GM12873 (cell line): ENCODE data around the gene CDC6.

Experiments
- TF ChIP-seq, protein P1 (sequence below): IDR thresholded peaks from 2 replicates; pipeline ENCODE4 v1.5.1; 2012; ENCODE audit warnings: low read depth, mild to moderate bottlenecking, moderate library complexity, low read length, control low read depth; ENCODE audit not compliant: insufficient read depth; ENCODE audit errors: missing control alignments

Gene CDC6

DNA sequence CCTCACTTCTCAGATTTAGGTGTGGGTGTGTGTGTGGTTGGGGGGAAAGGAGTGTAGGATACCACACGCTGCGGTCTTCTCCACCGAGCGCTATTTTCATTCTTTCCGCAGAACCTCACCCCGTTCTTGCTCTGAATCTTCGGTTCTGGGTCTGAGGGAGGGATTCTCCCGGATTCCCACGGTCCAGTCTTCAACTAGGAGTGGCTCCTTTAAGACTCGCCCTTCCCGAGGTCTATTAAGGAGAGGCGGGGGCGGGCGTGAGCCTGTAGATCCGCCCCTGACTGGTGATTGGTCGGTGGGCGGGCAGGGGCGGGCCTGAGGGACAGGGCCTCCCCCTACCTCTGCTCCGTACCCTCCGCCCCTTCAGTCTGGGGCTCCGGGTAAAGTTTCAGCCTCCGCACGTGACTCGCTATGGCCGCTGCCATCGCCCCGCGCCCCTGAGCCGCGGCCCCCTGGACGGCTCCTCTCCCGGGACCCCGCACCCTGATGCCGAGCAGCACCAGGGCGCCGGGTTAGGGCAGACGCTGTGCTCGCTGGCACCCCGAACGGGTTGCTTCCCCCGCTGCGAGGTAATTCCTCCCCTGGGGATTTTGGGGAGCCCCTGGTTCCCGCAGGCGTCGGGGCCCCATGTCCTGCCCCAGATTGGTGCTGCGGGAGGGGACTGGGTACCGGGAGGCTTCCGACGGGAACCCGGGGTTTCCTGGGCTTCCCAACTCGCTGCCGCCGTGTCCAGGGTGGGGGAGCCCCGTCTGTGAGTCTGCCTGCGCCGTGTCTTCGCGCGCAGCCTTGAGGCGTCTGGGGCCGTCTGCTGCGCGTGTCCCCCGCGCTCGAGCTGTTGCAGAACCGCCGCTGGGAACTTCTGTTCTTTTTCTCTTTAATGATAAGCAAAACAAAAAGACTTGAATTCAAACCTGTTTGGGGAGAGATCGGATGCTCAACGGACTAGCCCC lies 30.5 kb downstream of the CDC6 start:
- TF ChIP-seq, protein P1, sequence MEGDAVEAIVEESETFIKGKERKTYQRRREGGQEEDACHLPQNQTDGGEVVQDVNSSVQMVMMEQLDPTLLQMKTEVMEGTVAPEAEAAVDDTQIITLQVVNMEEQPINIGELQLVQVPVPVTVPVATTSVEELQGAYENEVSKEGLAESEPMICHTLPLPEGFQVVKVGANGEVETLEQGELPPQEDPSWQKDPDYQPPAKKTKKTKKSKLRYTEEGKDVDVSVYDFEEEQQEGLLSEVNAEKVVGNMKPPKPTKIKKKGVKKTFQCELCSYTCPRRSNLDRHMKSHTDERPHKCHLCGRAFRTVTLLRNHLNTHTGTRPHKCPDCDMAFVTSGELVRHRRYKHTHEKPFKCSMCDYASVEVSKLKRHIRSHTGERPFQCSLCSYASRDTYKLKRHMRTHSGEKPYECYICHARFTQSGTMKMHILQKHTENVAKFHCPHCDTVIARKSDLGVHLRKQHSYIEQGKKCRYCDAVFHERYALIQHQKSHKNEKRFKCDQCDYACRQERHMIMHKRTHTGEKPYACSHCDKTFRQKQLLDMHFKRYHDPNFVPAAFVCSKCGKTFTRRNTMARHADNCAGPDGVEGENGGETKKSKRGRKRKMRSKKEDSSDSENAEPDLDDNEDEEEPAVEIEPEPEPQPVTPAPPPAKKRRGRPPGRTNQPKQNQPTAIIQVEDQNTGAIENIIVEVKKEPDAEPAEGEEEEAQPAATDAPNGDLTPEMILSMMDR, result no peak

DNA sequence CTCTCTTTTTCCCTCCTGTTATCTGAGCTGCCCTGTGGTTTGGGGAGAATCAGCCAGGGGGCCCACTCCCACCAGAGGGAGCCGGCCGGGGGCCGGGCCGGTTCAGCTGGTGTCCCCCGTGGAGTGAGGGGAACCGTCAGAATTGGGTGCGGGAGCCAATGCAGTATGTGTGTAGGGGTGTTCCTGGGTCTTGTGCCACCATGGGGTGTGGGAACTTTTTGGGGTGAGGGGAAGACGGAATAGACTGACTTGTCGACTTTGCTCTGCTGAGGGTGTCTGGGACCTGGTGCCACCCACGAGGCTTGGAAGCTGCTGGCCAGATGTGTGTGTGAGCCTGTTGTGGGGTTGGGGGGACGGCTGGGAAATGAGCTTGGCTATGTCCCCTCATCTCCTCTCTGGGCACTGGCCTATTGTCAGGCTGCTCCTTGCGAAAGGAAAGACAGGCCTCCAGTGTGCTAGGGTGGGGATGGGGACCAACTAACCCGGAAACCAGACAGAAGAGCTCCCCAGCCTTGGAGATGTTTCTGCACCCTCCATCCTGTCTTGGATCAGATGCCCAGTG lies 31.2 kb downstream of the CDC6 start:
- TF ChIP-seq, protein P1, result peak; percentile 21

DNA sequence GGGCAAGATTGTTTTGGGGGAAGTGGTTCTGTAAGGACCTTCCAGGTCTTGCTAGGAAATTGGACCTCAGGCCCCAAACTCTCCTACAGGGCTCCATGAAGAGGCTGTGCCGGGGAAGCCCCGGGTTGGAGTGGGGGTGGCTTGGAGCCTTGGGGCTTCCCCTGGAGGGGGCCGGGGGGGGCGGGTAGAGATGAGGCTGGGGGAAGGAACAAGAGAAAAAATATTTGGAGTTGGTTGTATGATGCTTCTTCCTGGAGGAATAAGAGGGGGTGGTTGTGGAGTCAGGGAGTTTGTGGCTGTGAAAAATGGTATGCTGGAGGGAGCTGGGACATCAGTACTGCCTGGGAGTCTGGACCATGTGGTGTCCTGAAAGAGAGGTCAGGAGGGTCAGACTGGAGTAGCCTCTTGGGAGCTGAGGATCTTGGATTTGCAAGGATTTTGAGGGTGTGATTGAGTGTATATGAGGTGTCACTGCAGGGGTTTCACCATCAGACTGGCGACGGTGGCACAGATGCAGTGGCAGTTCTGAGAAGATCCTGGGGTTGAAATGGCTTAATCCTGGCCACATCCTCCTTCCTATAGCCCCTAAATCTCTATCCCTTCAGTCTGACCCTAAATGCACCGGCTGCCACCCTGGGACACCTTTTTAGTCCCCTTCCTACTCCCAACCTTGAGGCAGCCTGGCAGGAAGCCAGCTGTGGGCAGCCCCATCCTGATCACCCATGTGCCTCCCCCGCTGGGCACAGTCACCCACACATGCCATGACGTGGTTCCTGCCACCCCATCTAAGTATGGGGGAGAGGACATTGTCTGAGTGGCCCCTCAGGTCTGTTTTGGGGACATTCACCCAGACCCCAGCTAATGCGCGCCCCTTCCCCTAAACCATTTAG lies 32.2 kb downstream of the CDC6 start:
- TF ChIP-seq, protein P1, result no peak

DNA sequence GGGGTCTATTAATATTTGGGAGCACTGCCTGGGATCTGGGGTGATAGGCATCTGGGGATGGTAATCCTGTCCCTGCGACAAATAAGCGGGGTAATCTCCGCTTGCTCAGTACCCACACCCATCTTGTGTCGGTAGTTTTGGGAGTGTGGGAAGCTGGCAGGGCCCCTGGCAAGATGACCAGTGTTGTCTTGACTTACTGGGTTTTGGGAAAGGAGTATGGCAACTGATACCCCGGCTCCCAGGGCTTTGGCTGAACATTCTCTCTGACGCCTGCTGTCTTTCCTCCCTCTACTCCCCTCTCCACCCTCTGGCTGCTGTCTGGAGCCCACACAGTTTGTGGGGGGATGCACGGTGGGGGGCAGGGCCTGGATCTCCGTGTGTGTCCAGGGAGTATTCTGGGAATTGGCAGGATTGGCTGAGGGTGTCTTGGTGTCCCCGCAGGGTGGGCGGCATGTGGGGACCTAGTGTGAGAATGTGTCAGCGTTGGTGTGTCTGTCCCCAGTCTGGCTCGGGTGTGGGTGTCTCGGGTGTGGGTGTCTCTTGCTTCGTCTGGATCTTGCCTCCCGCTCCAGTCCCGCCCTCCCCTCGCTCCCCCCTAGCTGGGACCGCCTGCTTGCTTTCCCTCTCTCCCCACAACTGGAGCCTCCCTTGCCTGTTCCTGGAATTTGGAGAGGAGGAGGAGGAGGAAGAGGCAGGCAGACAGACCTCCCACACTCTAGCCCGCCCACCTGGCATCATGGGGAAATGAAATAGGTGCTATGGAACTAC lies 33.3 kb downstream of the CDC6 start:
- TF ChIP-seq, protein P1, result no peak

DNA sequence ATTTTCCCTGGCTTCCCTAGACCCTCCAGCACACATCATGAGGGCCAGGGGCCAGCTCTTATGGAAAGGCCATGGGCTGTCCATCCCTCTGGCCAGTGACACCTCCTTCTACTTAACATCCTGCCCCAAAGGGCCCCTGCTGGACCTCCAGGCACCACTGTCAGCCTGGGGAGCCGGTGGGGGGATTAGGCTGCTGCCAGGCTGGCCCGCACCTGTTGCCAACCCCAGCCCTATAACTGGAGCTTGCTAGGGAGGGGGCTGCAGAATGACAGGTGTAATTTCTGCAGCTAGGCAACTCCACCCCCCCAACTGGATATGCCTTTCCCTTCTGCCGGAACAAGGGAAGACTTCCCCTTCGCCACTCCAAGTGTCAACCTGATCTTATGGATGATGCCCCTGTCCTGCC lies 33.8 kb downstream of the CDC6 start:
- TF ChIP-seq, protein P1, result no peak

DNA sequence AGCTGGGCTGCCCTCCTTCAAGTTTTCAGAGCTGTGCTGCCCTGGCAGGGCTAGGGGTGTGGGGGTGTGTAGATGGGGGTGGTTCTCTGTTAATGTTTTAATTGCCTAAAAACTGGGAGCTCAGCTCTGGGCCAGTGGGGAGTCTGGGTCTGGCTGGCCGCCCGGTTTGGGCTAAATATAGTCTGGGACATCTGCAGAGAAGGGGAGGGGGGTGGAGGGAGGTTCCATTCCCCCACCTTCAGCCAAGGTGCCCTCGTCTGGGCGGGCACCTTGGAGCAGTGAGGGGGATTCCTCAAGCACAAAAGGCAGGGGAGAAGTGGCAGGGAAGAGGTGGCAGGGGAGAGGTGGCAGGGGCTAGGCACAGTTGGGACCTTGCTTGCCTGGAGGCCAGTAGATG lies 34.3 kb downstream of the CDC6 start:
- TF ChIP-seq, protein P1, result no peak
